Measurements from ENCODE around the gene ROBO4.

Gene ROBO4

GRCh38 chr11:124840666-124841065 lies 57.0 kb downstream of the ROBO4 start:
- no peak for DNase-seq

- no peak for DNase-seq
Measured at GRCh38 chr11:124839972-124840621, 57.6 kb downstream of the ROBO4 start.

- DNase-seq, result no peak
Measured at GRCh38 chr11:124839128-124839971, 58.3 kb downstream of the ROBO4 start.

- DNase-seq, result no peak
Measured at GRCh38 chr11:124838805-124839127, 58.9 kb downstream of the ROBO4 start.

- DNase-seq, result no peak
Measured at GRCh38 chr11:124837491-124837856, 60.2 kb downstream of the ROBO4 start.

- DNase-seq, result no peak
Measured at GRCh38 chr11:124835918-124836317, 61.7 kb downstream of the ROBO4 start.

- no peak for DNase-seq
Measured at GRCh38 chr11:124834526-124835180, 63.0 kb downstream of the ROBO4 start.

All from NCI-H1436 treated with DMSO at 0.1 percent for 48 hours (cell line).